Fibroblast of lung (primary cell): Measurements from ENCODE around the gene PDLIM7. TPM values are rescaled to one million over a fixed set of nuclear protein-coding genes. Genes with fewer than 3 reads are reported as not detected.

Experiments used
- DNase-seq, 2 donors: peaks; one replicate each; pipeline versions ENCODE4 v3.0.0 to v3.0.0-alpha.2; 2010; ENCODE audit warnings: low read depth in 2 of 2
- H2AFZ ChIP-seq: 2 replicates; pipeline ENCODE4 v1.5.1; 2012; ENCODE audit warnings: low read length, control low read depth, inconsistent platforms
- H3K27ac ChIP-seq: 2 replicates; pipeline ENCODE4 v1.5.1; 2011; ENCODE audit warnings: low read length, control low read depth; ENCODE audit not compliant: insufficient read depth
- H3K27me3 ChIP-seq: 2 replicates; pipeline ENCODE4 v1.5.1; 2011; ENCODE audit warnings: mild to moderate bottlenecking, low read length; ENCODE audit not compliant: control insufficient read depth, insufficient read depth
- H3K36me3 ChIP-seq: 2 replicates; pipeline ENCODE4 v1.5.1; 2011; ENCODE audit warnings: low read length; ENCODE audit not compliant: control insufficient read depth, insufficient read depth
- H3K4me1 ChIP-seq: 2 replicates; pipeline ENCODE4 v1.5.1; 2011; ENCODE audit warnings: low read length; ENCODE audit not compliant: control insufficient read depth, insufficient read depth; ENCODE audit errors: extremely low read depth
- H3K4me2 ChIP-seq: 2 replicates; pipeline ENCODE4 v1.5.1; 2011; ENCODE audit warnings: low read length, control low read depth; ENCODE audit not compliant: insufficient read depth; ENCODE audit errors: extremely low read depth
- H3K4me3 ChIP-seq, 4 experiments: fragments of 200-600 bp in 1 of 4; sonication (generic) in 1 of 4; replicated peaks in 1 of 4; 2 replicates each; pipeline ENCODE4 v1.5.1; 2011 to 2016; ENCODE audit warnings: low read length in 4 of 4, low read depth in 3 of 4, mild to moderate bottlenecking in 3 of 4, control low read depth in 2 of 4, inconsistent platforms in 1 of 4, mixed read lengths in 1 of 4; ENCODE audit not compliant: insufficient read depth in 1 of 4; ENCODE audit errors: control extremely low read depth in 1 of 4
- H3K79me2 ChIP-seq: 2 replicates; pipeline ENCODE4 v1.5.1; 2012; ENCODE audit warnings: mild to moderate bottlenecking, low read length, inconsistent platforms; ENCODE audit not compliant: control insufficient read depth, insufficient read depth
- H3K9ac ChIP-seq: 2 replicates; pipeline ENCODE4 v1.5.1; 2011; ENCODE audit warnings: mild to moderate bottlenecking, low read length, control low read depth; ENCODE audit not compliant: insufficient read depth
- H3K9me3 ChIP-seq: 2 replicates; pipeline ENCODE4 v1.5.1; 2012; ENCODE audit warnings: low read depth, low read length; ENCODE audit not compliant: control insufficient read depth, insufficient read depth
- H4K20me1 ChIP-seq: 2 replicates; pipeline ENCODE4 v1.5.1; 2011; ENCODE audit warnings: low read length; ENCODE audit not compliant: control insufficient read depth, insufficient read depth; ENCODE audit errors: extremely low read depth
- EZH2 ChIP-seq: IDR thresholded peaks from 2 replicates; pipeline ENCODE4 v1.5.1; 2012; ENCODE audit warnings: low read length, control low read depth, mild to moderate bottlenecking; ENCODE audit errors: missing control alignments
- polyA plus RNA-seq, 2 donors: library from polyadenylated mRNA; depleted of rRNA in 1 of 2; stranded (reverse) in 1 of 2; unstranded in 1 of 2; fragments of >200 nt; gene quantifications; 2 replicates each; pipeline ENCODE4 v1.2.1, GENCODE V29; 2011 to 2012; ENCODE audit warnings: missing spikeins in 1 of 2
- total RNA-seq: library from RNA; depleted of rRNA; stranded (reverse); fragments of >200 nt; gene quantifications from 2 replicates; pipeline ENCODE4 v1.2.1, GENCODE V29; 2014
- TF ChIP-seq, protein P1 (sequence below), 2 donors: IDR thresholded peaks in 1 of 2; conservative IDR thresholded peaks in 1 of 2; 1 replicate in 1 of 2; 2 replicates in 1 of 2; pipeline ENCODE4 v1.5.1; 2011 to 2012; ENCODE audit warnings: low read length in 2 of 2, control low read depth in 1 of 2, inconsistent platforms in 1 of 2, low read depth in 1 of 2, mild to moderate bottlenecking in 1 of 2

PDLIM7 gene
- total and polyA plus RNA-seq, 2 donors (not counting 1 experiment from before 2014, with no cell fraction given): 65.2 to 245 TPM

DNA sequence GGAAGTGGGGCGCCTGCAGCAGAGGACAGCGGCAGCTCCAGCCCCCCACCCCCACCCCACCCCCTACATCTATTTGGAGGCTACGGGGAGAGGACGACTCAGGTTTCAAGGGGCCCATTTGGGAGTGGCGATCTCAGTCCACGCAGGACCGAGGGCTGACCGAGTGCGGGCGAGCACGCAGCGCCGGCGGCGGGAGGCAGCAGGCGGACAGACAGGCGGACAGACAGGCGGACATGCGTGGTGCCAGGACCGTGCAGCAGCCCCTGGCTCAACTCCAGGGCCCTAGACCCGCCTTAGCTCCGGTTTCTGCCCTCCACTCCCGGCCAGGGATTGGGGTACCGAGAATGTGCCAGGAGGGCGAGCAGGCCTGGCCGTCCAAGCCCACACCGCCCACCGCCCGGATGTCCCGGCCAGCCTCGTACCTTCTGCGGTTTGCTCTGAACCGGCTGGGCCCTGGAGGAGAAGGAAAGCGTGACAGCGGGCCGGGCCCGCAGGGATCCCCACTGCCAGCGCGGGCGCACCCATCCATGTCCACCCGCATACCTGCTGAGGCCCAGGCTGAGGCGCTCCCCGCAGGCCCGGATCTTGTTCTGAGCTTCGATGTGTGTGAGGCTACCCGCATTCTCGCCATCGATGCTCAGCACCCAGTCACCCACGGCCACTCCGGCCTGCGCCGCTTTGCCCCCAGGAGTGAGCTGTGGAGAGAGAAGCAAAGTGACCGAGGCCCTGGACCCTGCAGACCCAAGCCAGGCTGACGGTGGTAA is 5.2 kb downstream of the PDLIM7 start:
- Histone ChIP-seq H2AFZ (no peak overlapping the region), H3K27ac (peak overlapping the region; percentile 93), H3K9me3 (no peaks in the 10 kb centered on the region), H3K79me2 (peaks cover 54% of the 10 kb centered on the region), H3K27me3 (no peaks in the 10 kb centered on the region), H3K36me3 (peaks cover 69% of the 10 kb centered on the region), H3K4me3 (no peak overlapping the region), H3K4me1 (peaks cover 31% of the 10 kb centered on the region), H4K20me1 (no peaks in the 10 kb centered on the region), H3K4me2 (no peak overlapping the region), H3K9ac (no peak overlapping the region)
- DNase-seq: no peak
- TF ChIP-seq EZH2: no peak
- TF ChIP-seq, protein P1, sequence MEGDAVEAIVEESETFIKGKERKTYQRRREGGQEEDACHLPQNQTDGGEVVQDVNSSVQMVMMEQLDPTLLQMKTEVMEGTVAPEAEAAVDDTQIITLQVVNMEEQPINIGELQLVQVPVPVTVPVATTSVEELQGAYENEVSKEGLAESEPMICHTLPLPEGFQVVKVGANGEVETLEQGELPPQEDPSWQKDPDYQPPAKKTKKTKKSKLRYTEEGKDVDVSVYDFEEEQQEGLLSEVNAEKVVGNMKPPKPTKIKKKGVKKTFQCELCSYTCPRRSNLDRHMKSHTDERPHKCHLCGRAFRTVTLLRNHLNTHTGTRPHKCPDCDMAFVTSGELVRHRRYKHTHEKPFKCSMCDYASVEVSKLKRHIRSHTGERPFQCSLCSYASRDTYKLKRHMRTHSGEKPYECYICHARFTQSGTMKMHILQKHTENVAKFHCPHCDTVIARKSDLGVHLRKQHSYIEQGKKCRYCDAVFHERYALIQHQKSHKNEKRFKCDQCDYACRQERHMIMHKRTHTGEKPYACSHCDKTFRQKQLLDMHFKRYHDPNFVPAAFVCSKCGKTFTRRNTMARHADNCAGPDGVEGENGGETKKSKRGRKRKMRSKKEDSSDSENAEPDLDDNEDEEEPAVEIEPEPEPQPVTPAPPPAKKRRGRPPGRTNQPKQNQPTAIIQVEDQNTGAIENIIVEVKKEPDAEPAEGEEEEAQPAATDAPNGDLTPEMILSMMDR (conservative IDR thresholded peaks at IDR 0.05 in 1 of 2, IDR thresholded peaks at IDR 0.05 in 1 of 2; ENCODE audit: low read depth in 1 of 2, low read length in 2 of 2): no peak

DNA sequence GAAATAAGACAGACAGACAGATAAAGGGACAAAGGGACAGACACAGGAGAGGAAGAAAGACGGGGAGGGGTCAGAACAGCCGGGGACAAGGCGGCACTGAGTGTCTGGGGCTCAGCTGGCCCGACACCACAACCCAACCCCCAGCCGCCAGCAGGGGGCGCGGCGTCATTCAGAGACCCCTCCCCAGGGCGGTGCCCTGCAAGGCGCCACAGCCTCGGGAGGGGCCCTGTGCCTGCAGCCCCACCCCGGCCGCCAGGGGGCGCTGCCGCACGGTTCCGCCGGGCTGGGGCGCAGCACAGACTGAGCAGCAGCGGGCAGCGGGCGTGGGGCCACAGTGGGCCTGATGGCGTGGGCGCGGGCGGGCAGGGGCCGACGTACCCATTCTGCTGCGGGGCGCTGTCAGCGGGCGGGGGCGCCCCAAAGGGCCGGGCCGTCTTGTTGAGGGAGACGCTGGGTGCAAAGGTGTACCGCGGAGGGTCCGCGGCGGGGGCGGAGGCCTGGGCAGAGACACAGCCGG is 5.9 kb downstream of the PDLIM7 start:
- TF ChIP-seq EZH2: no peak
- TF ChIP-seq, protein P1 (conservative IDR thresholded peaks at IDR 0.05 in 1 of 2, IDR thresholded peaks at IDR 0.05 in 1 of 2; ENCODE audit: low read depth in 1 of 2, low read length in 2 of 2): peak; percentile 50 to 55
- Histone ChIP-seq H3K79me2 (peaks cover 50% of the 10 kb centered on the region), H3K4me1 (peaks cover 31% of the 10 kb centered on the region), H2AFZ (no peak overlapping the region), H3K9ac (no peak overlapping the region), H3K9me3 (no peaks in the 10 kb centered on the region), H3K27ac (peak overlapping the region; percentile 20), H3K4me3 (no peak overlapping the region), H3K36me3 (peaks cover 71% of the 10 kb centered on the region), H3K4me2 (no peak overlapping the region), H4K20me1 (no peaks in the 10 kb centered on the region), H3K27me3 (no peaks in the 10 kb centered on the region)
- DNase-seq: peak in 1 of 2 donors; percentile 53

GRCh38 chr5:177490992-177491391 is 6.4 kb downstream of the PDLIM7 start:
- Histone ChIP-seq H3K36me3 (peaks cover 72% of the 10 kb centered on the region), H4K20me1 (no peaks in the 10 kb centered on the region), H3K9ac (no peak overlapping the region), H3K27me3 (no peaks in the 10 kb centered on the region), H3K4me1 (peaks cover 31% of the 10 kb centered on the region), H3K4me3 (no peak overlapping the region), H2AFZ (no peak overlapping the region), H3K27ac (peak overlapping the region; percentile 20), H3K4me2 (no peak overlapping the region), H3K9me3 (no peaks in the 10 kb centered on the region), H3K79me2 (peaks cover 47% of the 10 kb centered on the region)
- TF ChIP-seq, protein P1 (conservative IDR thresholded peaks at IDR 0.05 in 1 of 2, IDR thresholded peaks at IDR 0.05 in 1 of 2; ENCODE audit: low read depth in 1 of 2, low read length in 2 of 2): no peak
- TF ChIP-seq EZH2: no peak
- no peak for DNase-seq
